Globus pallidus (tissue), 1 donor: Measurements from ENCODE around the gene CFAP97D1.
"Not testable (repeated sequence)": the region's sequence is repeated elsewhere in the genome, so short reads cannot be mapped to it uniquely, and the experiment has no call there.

ENCODE experiments used
- DNase-seq: peaks from one replicate; pipeline ENCODE4 v3.0.0-alpha.2; 2015; ENCODE audit warnings: low spot score

The CFAP97D1 gene

GRCh38 chr17:43798024-43798423 lies 17.8 kb downstream of the CFAP97D1 start:
- not testable (repeated sequence) for DNase-seq

DNA sequence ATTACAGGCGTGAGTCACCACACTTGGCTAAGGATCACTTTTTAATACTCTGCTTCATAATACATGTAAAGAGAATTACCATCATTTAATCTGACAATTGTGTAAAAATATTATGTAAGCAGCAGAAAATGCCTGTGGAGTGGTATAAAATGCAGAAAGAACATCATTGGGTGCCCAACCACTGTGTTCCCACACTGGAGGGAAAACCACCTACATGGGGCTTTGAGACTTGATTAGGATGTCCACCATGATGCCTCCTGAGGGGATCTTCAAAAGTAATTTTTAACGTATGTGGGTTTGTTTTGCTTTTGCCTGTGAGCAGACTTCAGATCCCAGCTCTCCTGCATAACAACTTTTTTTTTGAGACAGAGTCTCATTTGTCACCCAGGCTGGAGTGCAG lies 18.8 kb downstream of the CFAP97D1 start:
- DNase-seq, result no peak

DNA sequence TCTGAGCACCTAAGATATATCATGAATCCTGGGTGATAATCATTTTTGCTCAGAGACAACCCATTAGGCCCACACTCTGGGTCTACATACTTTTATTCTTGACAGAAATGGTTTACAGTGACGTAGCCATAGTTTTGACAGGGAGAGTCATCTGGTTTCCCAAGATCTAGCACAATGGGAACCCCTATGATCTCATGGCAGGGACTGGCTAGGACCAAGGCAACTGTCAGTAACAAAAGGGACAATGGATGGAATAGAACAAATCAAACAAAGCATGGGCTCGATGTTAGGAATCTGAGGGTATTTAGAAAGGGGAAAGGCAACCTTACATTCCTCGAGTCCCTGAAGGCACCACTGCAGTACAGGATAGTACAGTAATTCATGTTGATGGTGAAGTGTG lies 20.5 kb downstream of the CFAP97D1 start:
- peak; percentile 79 for DNase-seq

- DNase-seq, result no peak
Measured at GRCh38 chr17:43801844-43802243, 21.6 kb downstream of the CFAP97D1 start.

- DNase-seq, result no peak
Measured at GRCh38 chr17:43803758-43804157, 23.5 kb downstream of the CFAP97D1 start.

DNA sequence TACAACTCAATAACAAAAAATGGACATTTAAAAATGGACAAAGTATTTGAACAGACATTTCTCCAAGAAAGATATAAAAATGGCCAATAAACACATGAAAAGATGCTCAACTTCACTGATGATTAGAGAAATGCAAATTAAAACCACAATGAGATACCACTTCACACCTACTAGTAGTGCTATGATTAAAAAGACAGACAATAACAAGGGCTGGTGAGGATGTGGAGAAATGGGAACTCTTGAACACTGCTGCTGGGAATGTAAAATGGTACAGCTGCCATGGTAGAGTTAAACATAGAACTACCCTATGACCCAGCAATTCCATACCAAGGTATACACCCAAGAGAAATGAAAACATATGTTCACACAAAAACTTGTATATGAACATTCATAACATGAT lies 24.9 kb downstream of the CFAP97D1 start:
- no peak for DNase-seq

- no peak for DNase-seq
Measured at GRCh38 chr17:43808076-43808475, 27.8 kb downstream of the CFAP97D1 start.

DNA sequence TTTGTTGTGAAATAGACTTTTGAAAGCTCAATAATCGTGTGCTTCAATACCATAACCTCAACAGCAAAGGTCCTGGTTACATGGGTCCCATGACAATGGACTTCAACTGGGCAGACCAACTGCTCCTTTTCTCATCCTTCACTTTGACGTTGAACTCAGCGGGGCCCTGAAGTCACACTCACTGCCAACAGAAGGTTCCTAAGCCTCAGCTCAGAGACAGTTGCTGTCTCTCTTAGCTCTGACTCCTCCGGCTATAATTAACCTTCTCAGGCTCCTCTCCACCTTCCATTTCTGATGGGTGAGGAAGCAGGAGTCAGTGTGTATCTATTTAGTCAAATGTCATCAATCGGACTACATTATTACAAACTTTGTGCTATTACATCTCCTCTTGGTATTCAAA lies 28.9 kb downstream of the CFAP97D1 start:
- no peak for DNase-seq

- no peak for DNase-seq
Measured at GRCh38 chr17:43810226-43810715, 30.0 kb downstream of the CFAP97D1 start.

DNA sequence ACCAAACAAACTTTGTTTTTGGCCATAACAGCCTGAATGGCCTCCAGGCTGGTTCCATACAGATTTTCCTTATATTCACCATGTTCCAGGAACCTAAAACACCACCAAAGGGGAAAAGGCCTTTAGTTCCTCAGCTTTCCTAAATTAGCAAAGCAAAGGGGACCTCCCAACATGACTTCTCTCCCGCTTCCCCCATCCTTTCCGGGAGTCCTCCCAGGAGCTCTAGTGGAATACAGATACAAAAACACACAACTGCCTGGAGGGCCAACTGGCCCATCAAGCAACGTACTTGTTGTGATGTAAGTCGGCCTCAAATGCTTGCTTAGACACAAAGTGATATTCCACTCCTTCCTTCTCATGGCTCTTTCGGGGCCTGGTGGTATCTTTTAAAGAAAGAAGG lies 30.6 kb downstream of the CFAP97D1 start:
- no peak for DNase-seq

GRCh38 chr17:43812396-43813265 lies 32.4 kb downstream of the CFAP97D1 start:
- DNase-seq, result no peak

GRCh38 chr17:43813386-43813785 lies 33.2 kb downstream of the CFAP97D1 start:
- DNase-seq, result no peak

DNA sequence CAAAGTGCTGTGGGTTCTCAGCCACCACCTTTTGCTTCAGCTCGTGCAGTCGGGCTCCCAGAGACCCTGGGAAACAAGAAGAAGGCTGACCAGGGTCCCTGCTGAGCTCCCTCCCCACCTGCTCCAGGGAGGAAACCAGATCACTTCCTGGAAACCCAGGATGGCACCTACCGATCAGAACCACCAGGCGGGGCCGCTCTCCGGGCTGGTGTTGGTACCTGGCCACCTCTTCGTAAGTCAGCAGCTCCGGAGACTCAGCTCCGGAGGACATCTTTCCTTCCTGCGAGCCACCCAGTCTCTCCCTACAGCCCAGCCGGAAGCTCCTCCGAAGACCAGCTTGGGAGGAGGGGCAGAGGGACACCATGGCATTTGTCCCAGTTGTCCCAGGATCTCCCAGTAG lies 33.8 kb downstream of the CFAP97D1 start:
- no peak for DNase-seq

GRCh38 chr17:43814714-43815113 lies 34.5 kb downstream of the CFAP97D1 start:
- DNase-seq, result no peak

GRCh38 chr17:43816336-43817320 lies 36.4 kb downstream of the CFAP97D1 start:
- DNase-seq, result no peak

DNA sequence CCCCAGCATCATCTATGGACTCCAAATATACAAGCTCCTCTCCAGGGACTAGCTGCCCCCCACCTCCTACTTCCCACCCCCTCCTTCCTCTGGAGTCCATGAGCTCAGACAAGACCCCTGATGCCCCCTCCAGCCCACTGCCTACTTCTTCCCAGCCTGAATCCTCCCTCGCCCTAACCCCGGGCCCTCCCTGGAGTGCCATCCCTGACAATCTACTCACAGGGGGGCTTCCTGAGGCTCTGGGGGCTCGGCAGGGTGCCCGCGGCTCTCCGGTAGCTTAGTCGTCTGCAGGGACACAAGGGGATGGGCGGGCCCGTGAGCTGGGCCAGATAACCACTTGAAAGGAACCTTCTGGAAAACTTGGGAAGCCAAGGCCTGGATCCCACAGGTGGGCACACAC lies 37.6 kb downstream of the CFAP97D1 start:
- DNase-seq, result no peak

DNA sequence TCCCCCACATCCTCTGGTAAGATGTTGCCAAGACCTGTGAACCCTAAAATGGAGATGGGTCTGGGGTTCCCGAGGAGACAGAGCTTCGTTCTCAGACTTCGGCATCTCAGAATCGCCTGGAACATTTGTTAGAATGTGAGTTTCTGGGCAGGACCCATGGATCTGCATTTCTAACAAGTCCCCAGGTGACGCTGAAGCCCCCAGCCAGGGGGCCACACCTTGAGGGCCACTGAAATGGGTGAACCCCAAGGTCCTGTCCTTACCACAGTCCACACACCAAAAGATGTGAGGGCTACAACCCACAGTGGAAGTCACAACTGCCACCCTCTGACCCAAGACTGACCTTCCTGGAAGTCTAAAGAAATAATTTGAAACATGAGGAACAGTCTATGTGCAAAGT lies 38.7 kb downstream of the CFAP97D1 start:
- DNase-seq, result no peak

- no peak for DNase-seq
Measured at GRCh38 chr17:43820759-43821158, 40.5 kb downstream of the CFAP97D1 start.

GRCh38 chr17:43822570-43823190 lies 42.4 kb downstream of the CFAP97D1 start:
- DNase-seq, result no peak

DNA sequence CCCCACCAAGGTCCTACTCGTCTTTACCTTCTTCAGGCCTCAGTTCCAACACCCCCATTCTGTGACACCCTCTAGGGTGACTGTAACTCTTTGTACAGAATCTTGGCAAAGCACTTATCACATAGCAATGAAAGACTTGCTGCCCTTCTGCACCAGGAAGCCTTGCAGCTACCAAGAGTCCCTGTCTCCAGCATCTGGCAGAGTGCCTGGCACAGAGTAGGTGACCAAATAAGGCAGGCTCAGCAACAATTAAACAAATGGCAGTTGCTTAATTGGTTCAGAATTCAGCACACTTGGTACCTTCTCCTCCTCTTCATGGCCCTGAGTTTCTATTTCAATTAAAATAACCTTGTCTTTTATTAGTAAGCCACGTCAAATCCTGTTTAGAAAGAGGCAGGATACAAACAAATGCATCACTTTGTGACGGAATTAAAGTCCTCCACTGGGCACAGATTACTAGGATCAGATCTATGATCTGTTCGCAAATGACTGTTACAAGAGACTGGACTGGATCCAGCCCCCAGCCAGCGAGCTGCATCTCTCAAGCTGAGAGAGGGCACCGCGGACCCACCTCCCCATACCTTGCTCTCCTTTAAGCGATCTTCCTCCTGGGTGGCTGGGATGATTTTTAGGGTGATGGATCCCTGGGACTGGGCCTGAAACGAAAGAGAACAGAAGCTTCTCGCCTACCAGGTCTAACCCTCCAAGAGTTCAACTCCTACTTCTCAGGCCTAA lies 43.3 kb downstream of the CFAP97D1 start:
- DNase-seq, result no peak

DNA sequence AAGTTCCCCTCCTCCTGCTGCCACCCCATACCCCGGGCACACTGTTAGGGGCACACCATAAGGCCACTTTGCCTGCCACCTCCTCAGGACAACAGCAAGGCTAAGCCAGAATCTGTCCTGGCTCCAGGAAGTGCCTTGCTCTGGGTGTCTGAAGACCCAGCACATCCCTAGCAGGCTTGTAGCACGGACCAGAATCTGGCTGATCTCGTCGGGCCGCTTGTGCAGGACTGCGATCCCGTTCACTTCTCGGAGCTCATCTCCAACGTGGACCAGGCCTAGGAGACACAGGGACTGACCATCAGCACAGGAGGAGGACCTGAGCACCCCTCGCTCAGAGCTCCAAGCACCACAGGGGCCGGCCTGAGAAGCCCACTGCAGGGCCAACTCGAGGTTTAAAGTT lies 45.3 kb downstream of the CFAP97D1 start:
- DNase-seq, result no peak

- DNase-seq, result no peak
Measured at GRCh38 chr17:43826206-43826605, 46.0 kb downstream of the CFAP97D1 start.
